Stimulated activated CD4-positive, alpha-beta T cell treated with anti-CD3 and anti-CD28 coated beads, Interleukin-4, amount 100 ng/mL, for 48 hours (primary cell): ENCODE measurements around the gene SERP2.

ENCODE experiments used
- DNase-seq, 2 donors: peaks; one replicate each; pipeline ENCODE4 v3.0.0-alpha.2; 2020; ENCODE audit warnings: low read depth in 2 of 2

SERP2 gene

DNA sequence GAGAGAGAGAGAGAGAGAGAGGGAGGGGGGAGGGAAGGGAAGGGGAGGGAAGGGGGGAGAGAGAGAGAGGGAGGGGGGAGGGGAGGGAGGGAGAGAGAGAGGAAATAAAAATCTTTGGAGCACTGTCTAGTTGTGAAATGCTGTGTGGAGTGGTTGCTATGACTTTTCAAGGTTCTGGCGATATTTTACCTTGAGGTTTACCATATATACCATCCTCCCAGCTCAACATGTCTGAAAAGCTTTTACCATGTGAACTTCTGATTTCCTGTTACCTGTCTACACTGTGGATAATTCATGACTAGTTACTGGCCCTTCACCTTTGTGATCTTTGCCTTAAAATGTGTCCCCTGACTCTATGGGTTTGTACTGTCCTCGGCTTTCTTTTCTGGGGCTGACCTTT is 38.2 kb downstream of the SERP2 start:
- no peak for DNase-seq

DNA sequence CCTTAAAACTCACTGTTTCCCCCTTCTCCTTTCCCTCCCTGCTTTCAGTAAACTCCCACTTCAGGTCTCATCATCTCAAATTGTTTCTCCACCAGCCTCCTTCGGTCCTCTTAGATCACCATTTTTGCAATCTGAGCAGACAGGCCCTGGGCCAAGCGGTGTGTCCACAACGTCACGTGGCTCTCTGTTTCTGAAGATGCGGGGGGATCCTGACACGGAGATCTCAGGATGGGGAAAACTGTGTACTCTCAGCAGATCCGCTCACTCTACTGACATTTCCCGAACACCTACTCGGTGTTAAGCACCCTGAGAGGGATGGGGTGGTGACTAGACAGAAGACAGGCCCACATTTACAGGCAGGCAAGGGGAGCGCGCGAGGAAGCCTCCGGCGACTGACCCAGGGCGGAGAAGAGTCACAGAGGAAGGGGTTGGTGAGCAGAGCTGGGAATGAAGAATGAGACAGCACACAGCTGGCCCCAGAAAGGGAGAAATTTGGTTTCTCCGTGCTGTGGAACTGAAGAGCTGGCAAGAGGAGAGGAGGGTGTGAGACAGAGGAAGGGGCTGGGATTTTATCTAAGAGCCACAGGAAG is 38.8 kb downstream of the SERP2 start:
- no peak for DNase-seq

DNA sequence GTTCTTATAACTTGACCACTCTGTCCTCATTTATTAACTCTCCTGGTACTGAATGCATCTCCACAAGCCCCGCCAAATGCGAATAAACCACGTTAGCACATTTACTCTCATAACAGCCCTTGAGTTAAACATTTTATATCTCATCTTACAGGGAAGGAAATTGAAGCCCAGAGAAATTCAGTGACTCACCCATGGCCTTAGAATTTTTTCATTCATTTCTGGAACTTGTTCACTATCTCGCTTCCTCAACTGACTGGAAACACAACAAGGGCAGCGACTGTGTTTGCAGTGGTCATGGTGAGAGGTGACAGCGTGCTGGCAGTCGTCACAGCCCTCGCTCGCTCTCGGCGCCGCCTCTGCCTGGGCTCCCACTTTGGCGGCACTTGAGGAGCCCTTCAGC is 39.5 kb downstream of the SERP2 start:
- no peak for DNase-seq

GRCh38 chr13:44414716-44415115 is 41.1 kb downstream of the SERP2 start:
- DNase-seq, result no peak

GRCh38 chr13:44415815-44416214 is 42.2 kb downstream of the SERP2 start:
- DNase-seq, result no peak

DNA sequence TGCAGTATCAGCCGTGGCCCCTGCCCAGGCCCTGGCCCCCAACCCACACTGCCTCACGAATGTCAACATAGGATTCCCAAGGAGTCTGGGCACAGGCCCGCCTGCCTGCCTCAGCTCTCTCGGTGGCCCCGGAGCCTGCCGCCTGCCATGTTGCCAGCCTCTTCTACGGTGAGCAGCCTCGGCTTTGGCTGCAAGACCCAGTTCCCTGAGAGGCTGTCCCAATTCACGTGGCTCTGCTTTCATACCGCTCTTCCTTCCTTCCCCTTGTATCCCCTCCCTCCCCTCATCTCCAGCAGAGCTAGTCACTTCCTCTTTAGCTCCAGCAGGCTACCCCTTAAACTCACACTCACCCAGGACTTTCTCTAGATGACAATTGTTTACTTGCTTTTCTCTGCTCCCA is 42.7 kb downstream of the SERP2 start:
- no peak for DNase-seq

GRCh38 chr13:44416744-44417143 is 43.1 kb downstream of the SERP2 start:
- no peak for DNase-seq

- no peak for DNase-seq
These were observed 43.8 kb downstream of the SERP2 start for GRCh38 chr13:44417446-44417845.

DNA sequence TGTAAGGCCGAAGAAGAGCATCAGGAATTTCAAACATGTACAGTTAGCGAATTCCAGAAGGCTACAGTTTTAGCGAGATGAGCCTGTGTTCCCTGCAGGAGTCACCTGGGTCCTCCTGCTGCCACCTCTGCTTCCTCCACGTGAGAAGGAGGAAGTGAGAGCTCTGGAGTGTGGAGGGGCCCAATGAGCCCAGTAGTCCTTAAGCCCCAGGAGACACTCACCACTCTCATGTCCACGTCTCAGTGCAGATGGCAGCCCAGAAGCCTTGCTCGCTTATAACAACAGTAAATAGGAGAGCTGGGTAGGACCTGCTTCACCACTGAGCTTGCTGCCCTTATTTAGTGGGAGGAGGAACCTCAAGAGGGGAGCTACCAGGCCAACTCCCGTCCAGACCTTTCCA is 44.3 kb downstream of the SERP2 start:
- no peak for DNase-seq

- no peak for DNase-seq
These were observed 47.0 kb downstream of the SERP2 start for GRCh38 chr13:44420376-44421220.

DNA sequence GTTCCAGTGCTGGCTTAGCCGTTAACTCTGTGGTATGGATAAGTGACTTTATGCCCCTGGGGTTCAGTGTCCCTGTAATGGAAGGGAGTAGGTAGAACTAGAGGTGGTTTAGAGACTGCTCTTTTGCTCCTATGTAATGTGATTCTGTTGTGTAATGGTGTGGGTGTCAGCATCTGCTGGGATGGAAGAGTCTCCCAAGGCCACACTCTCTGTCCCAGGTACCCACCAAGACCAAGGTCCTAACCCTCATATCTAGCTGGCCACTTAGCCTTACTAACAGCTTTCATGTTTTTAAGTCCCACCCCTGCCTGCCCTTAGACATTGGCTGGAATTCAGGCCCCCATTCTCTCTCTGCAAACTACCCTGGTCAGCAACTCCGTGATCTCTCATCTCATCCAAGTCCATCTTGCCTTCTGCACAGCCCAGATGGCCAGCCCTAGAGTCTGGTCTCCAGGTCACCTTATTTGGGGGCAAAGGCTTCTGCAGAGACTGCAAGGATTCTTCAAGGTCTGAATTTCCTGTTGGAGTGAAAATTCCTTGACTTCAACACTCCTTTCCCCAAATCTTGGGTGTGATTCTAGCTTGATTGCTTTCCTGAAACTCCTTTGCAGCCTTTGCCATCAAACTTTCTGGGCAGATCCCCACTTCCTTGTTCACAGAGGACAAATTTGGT is 48.4 kb downstream of the SERP2 start:
- DNase-seq, result no peak

DNA sequence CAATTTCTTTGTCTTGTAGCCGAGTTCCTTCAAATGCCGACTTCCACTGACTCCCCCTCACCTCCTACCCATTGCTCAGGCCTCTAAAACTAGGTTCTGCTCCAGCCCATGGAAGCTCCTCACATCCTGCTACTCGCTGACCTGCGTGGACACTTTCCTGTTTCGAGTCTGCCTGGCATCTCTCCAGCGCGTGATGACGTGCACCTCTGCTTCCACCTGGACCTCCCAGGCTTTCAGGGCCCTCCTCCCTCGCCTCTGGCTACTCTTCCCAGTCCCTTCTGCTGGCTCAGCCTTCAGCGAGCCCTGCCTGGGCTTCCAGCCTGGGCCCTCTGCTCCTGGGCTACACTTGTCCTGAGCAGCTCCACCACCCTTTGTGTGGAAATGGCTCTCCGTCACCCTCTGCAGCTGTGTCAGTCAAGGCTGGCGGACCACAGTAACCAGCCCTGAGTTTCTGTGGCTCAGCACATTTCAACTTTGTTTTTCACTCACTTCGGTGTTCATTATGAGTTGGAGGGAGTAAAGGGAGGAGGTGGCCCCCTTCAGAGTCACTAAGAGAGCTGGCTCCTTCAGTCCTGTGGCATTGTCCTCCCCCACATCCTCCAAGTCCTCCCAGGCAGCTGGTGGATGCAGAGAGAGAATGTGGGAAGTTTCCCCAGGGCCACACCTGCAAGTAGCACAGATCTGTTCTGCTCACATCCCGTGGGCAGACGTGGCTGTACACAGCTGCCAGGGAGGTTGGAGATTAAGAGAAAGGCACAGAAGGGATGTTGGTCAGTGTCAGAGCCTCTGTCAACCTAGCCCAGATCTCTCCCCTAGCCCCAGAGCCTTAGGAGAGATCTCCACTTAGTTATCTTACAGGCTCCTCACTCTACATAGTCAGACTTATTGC is 49.4 kb downstream of the SERP2 start:
- DNase-seq, result no peak

GRCh38 chr13:44423824-44424223 is 50.2 kb downstream of the SERP2 start:
- DNase-seq, result no peak

DNA sequence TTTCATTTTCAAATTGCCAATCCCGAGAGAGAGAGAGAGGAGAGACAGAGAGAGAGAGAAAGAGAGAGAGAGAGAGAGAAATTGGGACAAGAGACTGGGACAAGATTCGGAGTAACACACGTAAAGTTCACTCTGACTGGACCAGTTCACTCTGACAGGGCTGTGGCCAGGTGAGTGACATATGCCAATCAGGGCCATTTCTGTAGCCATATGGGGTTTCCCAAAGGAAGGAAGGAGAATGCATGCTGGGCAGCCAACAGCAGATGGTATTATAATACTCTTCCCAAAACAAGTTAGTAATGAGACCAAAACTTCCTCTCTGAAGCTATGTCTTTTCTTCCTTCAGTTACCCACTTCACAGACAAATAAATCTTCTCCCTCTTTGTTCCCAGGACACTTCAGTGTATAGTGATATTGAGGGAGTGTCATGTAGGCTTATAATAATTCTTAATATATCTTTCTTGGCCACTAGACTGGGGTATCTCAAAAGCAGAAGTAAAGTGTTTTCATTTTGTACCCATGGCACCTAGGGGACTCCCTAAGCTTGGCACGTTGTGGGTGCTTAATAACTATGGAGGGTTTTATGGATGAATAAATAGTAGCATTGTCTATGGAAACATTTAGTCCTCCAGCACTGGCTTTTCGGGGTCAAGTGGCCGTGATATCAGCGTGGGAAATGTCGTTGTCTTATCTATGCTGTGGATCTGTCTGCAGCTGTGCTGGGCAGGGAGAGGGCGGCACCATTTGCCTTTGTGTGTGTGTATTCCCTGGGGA is 51.6 kb downstream of the SERP2 start:
- no peak for DNase-seq

- no peak for DNase-seq
These were observed 52.1 kb downstream of the SERP2 start for GRCh38 chr13:44425815-44426078.

- no peak for DNase-seq
These were observed 52.8 kb downstream of the SERP2 start for GRCh38 chr13:44426461-44426860.

DNA sequence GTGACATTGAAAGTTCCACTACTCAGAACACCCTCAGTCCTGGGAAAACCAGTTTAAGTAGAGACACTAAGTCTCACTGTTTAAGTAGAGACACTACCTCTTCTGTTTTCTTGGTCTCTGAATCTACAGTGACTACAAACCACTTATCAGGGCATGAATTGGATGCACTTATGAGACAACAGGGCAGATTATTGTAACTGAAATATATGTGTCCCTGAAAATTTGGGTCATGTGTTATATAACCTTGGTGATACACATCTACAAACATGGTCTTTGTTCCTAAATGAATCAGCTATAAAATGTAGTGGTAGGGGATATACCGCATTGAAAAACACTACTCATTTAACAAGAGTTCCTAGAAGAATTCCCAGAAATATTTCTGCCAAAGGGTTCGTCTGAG is 55.7 kb downstream of the SERP2 start:
- DNase-seq, result no peak

- no peak for DNase-seq
These were observed 57.5 kb downstream of the SERP2 start for GRCh38 chr13:44431150-44431549.

DNA sequence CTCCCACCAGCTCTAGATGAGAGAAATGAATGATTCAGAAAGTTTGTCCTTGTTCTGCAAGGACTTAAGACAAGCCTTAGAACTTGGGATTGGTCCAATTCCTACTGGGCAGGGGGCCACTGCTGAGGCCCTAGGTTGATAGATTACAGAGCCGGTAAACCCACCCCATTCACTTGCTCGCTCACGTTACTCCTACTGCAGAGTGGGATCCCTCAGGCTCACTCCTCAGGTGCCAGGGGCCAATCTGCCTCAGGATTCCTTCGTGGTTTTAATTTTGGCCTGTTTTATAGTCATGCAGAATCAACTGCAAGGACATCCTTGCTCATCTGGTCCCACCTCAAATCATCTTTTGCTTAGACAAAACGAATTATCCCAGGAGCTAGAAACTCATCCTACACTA is 59.0 kb downstream of the SERP2 start:
- DNase-seq, result no peak

GRCh38 chr13:44433863-44434765 is 60.5 kb downstream of the SERP2 start:
- no peak for DNase-seq

DNA sequence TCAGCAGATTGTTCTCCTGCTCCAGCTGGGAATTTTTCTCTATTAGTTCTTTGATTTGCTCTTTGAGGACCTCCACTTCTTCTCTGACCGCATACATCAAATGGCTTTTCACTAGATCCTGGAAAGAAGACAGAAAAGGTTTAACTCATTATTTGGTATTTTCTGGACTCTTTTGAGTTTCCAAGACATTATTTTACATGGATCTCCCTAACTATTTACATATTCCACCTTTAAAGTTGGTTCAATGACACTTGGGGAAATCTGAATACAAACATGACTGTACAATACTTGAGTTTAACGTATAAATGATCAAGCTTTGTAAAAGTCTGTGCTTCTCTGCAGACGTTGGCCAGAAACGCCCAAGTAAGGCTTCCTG is 61.1 kb downstream of the SERP2 start:
- no peak for DNase-seq
